IMR-90 (cell line): ENCODE measurements around the gene NEUROD4. TPM values are rescaled to one million over a fixed set of nuclear protein-coding genes. Genes with fewer than 3 reads are reported as not detected.

ENCODE experiments used
- ATAC-seq: fragments of 200-7000 bp; cut with Tn5 transposase; 2 replicates; pipeline ENCODE4 v1.9.1; 2020; ENCODE audit warnings: low read depth, mild to moderate bottlenecking, moderate library complexity
- BruUV-seq: library from RNA; stranded (reverse); fragments of 400-500 nt; replicated peaks from 2 replicates; lab custom pipeline; 2021; lab: Mats Ljungman, UMichigan
- CTCF ChIA-PET: fragments of 300-600 bp; formaldehyde crosslinking; extraction: SDS; loops from one replicate; lab custom pipeline; 2021; ENCODE audit warnings: antibody characterized with exemption; lab: Yijun Ruan, JAX
- POLR2A ChIA-PET: fragments of 300-600 bp; sonication (Branson Sonifier 250); formaldehyde crosslinking; loops from one replicate; lab custom pipeline; 2022; ENCODE audit warnings: antibody characterized with exemption; ENCODE audit not compliant: unreplicated experiment; lab: Charles Lee
- DNase-seq: peaks from one replicate; pipeline ENCODE4 v3.0.0; 2013
- H2AFZ ChIP-seq: replicated peaks from 2 replicates; pipeline ENCODE3; 2013; ENCODE audit warnings: low read length, mild to moderate bottlenecking; ENCODE audit not compliant: poor library complexity
- H2AK5ac ChIP-seq: 2 replicates; pipeline ENCODE4 v1.6.1; 2013; ENCODE audit warnings: low read depth, low read length, inconsistent platforms
- H2AK9ac ChIP-seq: replicated peaks from 2 replicates; pipeline ENCODE3; 2013; ENCODE audit warnings: mild to moderate bottlenecking, low read depth, low read length, moderate library complexity; ENCODE audit not compliant: poor library complexity
- H2BK120ac ChIP-seq: 2 replicates; pipeline ENCODE4 v1.6.1; 2013; ENCODE audit warnings: low read depth, low read length, inconsistent platforms
- H2BK15ac ChIP-seq: 3 replicates; pipeline ENCODE4 v1.6.1; 2013; ENCODE audit warnings: low read depth, low read length, inconsistent platforms
- H2BK20ac ChIP-seq: 2 replicates; pipeline ENCODE4 v1.6.1; 2013; ENCODE audit warnings: low read depth, mild to moderate bottlenecking, inconsistent platforms, low read length, moderate library complexity
- H2BK5ac ChIP-seq: 2 replicates; pipeline ENCODE4 v1.6.1; 2013; ENCODE audit warnings: mild to moderate bottlenecking, low read depth, low read length, inconsistent platforms; ENCODE audit not compliant: poor library complexity, severe bottlenecking
- H3K14ac ChIP-seq: replicated peaks from 2 replicates; pipeline ENCODE4 v1.6.1; 2013; ENCODE audit warnings: low read depth, low read length, inconsistent platforms
- H3K18ac ChIP-seq: 2 replicates; pipeline ENCODE4 v1.6.1; 2013; ENCODE audit warnings: low read depth, low read length, control low read depth
- H3K23ac ChIP-seq: 2 replicates; pipeline ENCODE4 v1.6.1; 2013; ENCODE audit warnings: low read depth, low read length, inconsistent platforms
- H3K27ac ChIP-seq: 2 replicates; pipeline ENCODE4 v1.5.1; 2013; ENCODE audit warnings: mild to moderate bottlenecking, control low read depth, low read length; ENCODE audit not compliant: insufficient read depth
- H3K27me3 ChIP-seq: 2 replicates; pipeline ENCODE4 v1.6.1; 2013; ENCODE audit warnings: low read length; ENCODE audit not compliant: control insufficient read depth, insufficient read depth
- H3K36me3 ChIP-seq: 2 replicates; pipeline ENCODE4 v1.6.1; 2013; ENCODE audit warnings: low read length, mixed read lengths; ENCODE audit not compliant: control insufficient read depth, insufficient read depth
- H3K4ac ChIP-seq: 2 replicates; pipeline ENCODE4 v1.6.1; 2013; ENCODE audit warnings: low read depth, low read length, inconsistent platforms
- H3K4me1 ChIP-seq: 2 replicates; pipeline ENCODE4 v1.6.1; 2013; ENCODE audit warnings: low read length, mixed read lengths; ENCODE audit not compliant: control insufficient read depth, insufficient read depth
- H3K4me2 ChIP-seq: 2 replicates; pipeline ENCODE4 v1.6.1; 2013; ENCODE audit warnings: low read depth, mild to moderate bottlenecking, control low read depth, low read length, moderate library complexity
- H3K4me3 ChIP-seq: 2 replicates; pipeline ENCODE4 v1.5.1; 2013; ENCODE audit warnings: low read depth, mild to moderate bottlenecking, control low read depth, low read length, moderate library complexity; ENCODE audit not compliant: insufficient read depth
- H3K56ac ChIP-seq: 2 replicates; pipeline ENCODE4 v1.6.1; 2013; ENCODE audit warnings: low read length, inconsistent platforms; ENCODE audit not compliant: insufficient read depth; ENCODE audit errors: extremely low read depth
- H3K79me1 ChIP-seq, 2 experiments: 2 replicates each; pipeline ENCODE4 v1.6.1; 2013; ENCODE audit warnings: low read length in 2 of 2, inconsistent platforms in 1 of 2, low read depth in 1 of 2
- H3K9ac ChIP-seq: 2 replicates; pipeline ENCODE4 v1.6.1; 2013; ENCODE audit warnings: low read depth, low read length, control low read depth
- H3K9me1 ChIP-seq: 2 replicates; pipeline ENCODE4 v1.6.1; 2013; ENCODE audit warnings: low read length, inconsistent platforms; ENCODE audit not compliant: insufficient read depth
- H3K9me3 ChIP-seq: 2 replicates; pipeline ENCODE4 v1.6.1; 2013; ENCODE audit warnings: low read length; ENCODE audit not compliant: control insufficient read depth, insufficient read depth
- H4K20me1 ChIP-seq: 2 replicates; pipeline ENCODE4 v1.6.1; 2013; ENCODE audit warnings: low read length, inconsistent platforms; ENCODE audit not compliant: insufficient read depth
- H4K5ac ChIP-seq: 2 replicates; pipeline ENCODE4 v1.6.1; 2013; ENCODE audit warnings: mild to moderate bottlenecking, low read depth, low read length, control low read depth
- H4K8ac ChIP-seq, 2 experiments: 2 replicates each; pipeline ENCODE4 v1.6.1; 2013; ENCODE audit warnings: low read depth in 2 of 2, low read length in 2 of 2, control low read depth in 1 of 2, inconsistent platforms in 1 of 2
- H4K91ac ChIP-seq: 2 replicates; pipeline ENCODE4 v1.6.1; 2013; ENCODE audit warnings: low read depth, low read length, inconsistent platforms; ENCODE audit not compliant: insufficient read depth
- BHLHE40 ChIP-seq: fragments of 150-350 bp; IDR thresholded peaks from 2 replicates; pipeline ENCODE4 v1.6.1; 2016; ENCODE audit warnings: mild to moderate bottlenecking, low read depth, low read length
- CEBPB ChIP-seq: IDR thresholded peaks from 2 replicates; pipeline ENCODE4 v1.6.1; 2012; ENCODE audit warnings: low read depth, low read length, improper control_type of control experiment
- CHD1 ChIP-seq: IDR thresholded peaks from 2 replicates; pipeline ENCODE4 v1.6.1; 2012; ENCODE audit warnings: low read depth, low read length, improper control_type of control experiment
- FOS ChIP-seq: fragments of 150-350 bp; IDR thresholded peaks from 2 replicates; pipeline ENCODE4 v1.6.1; 2016; ENCODE audit warnings: low read depth, low read length
- MAFK ChIP-seq: IDR thresholded peaks from 2 replicates; pipeline ENCODE4 v1.6.1; 2012; ENCODE audit warnings: low read depth, low read length, improper control_type of control experiment
- MAZ ChIP-seq: IDR thresholded peaks from 2 replicates; pipeline ENCODE4 v1.6.1; 2012; ENCODE audit warnings: low read depth, mild to moderate bottlenecking, low read length, improper control_type of control experiment, moderate library complexity, borderline replicate concordance
- NFE2L2 ChIP-seq: fragments of 150-350 bp; IDR thresholded peaks from 2 replicates; pipeline ENCODE4 v1.6.1; 2016; ENCODE audit warnings: low read depth, mild to moderate bottlenecking, low read length
- RAD21 ChIP-seq: IDR thresholded peaks from 2 replicates; pipeline ENCODE4 v1.6.1; 2012; ENCODE audit warnings: low read length, improper control_type of control experiment
- RCOR1 ChIP-seq: IDR thresholded peaks from 2 replicates; pipeline ENCODE4 v1.6.1; 2012; ENCODE audit warnings: mild to moderate bottlenecking, low read length, improper control_type of control experiment; ENCODE audit not compliant: insufficient replicate concordance
- RFX5 ChIP-seq: IDR thresholded peaks from 2 replicates; pipeline ENCODE4 v1.8.0; 2012; ENCODE audit warnings: low read depth, mild to moderate bottlenecking, low read length, moderate library complexity
- SMC3 ChIP-seq: fragments of 150-350 bp; IDR thresholded peaks from 2 replicates; pipeline ENCODE4 v1.6.1; 2016; ENCODE audit warnings: low read depth, mild to moderate bottlenecking, antibody characterized with exemption, low read length, moderate library complexity
- USF2 ChIP-seq: fragments of 150-350 bp; IDR thresholded peaks from 2 replicates; pipeline ENCODE4 v1.6.1; 2017; ENCODE audit warnings: mild to moderate bottlenecking, antibody characterized with exemption, low read length, low read depth
- WGBS, 2 experiments: methylation state at CpG; one replicate each; pipeline versions ENCODE4 v1.1.5 to v1.1.7; 2013; ENCODE audit warnings: missing lambda C conversion rate in 2 of 2; ENCODE audit not compliant: insufficient read length in 1 of 2; ENCODE audit errors: extremely low coverage in 2 of 2; 5-methylcytosine and 5-hydroxymethylcytosine counted together
- dilution Hi-C: fragments of 300-500 bp; cut with HindIII; formaldehyde crosslinking; loops from one replicate; pipeline ENCODE4 v1.14.3; 2018; ENCODE audit warnings: low sequenced_read_pairs; ENCODE audit not compliant: unreplicated experiment
- in situ Hi-C: fragments of 300-500 bp; cut with MboI; formaldehyde crosslinking; loops from 3 replicates; pipeline ENCODE4 v1.14.3; 2019; ENCODE audit warnings: low sequenced_read_pairs, inconsistent platforms, mixed read lengths
- intact Hi-C: fragments of 100-400 bp; cut with micrococcal nuclease; formaldehyde crosslinking; loops from 2 replicates; pipeline ENCODE4 v1.10.0; 2022
- polyA plus RNA-seq, 3 experiments: library from polyadenylated mRNA; depleted of rRNA; stranded (reverse); fragments of >200 nt; gene quantifications; 2 replicates each; pipeline ENCODE4 v1.2.3, GENCODE V29; 2012; ENCODE audit warnings: low replicate concordance in 1 of 3
- total RNA-seq: library from RNA; depleted of rRNA; stranded (reverse); fragments of >200 nt; gene quantifications from 2 replicates; pipeline ENCODE4 v1.2.3, GENCODE V29; 2012
- TF ChIP-seq, protein P1 (sequence below): fragments of 150-350 bp; IDR thresholded peaks from 2 replicates; pipeline ENCODE4 v1.6.1; 2016; ENCODE audit warnings: low read depth, mild to moderate bottlenecking, low read length, moderate library complexity, borderline replicate concordance
- TF ChIP-seq, protein P2 (sequence below): conservative IDR thresholded peaks from 2 replicates; pipeline ENCODE4 v1.5.1; 2012; ENCODE audit warnings: mild to moderate bottlenecking, low read depth, low read length, improper control_type of control experiment

NEUROD4 gene
- total and polyA plus RNA-seq, 2 of the 4 experiments (the other 2 are of a cell fraction): not detected

- H2AK5ac ChIP-seq: no peak overlapping the region
- no peak overlapping the region for H2BK20ac ChIP-seq
- no peak overlapping the region for H2BK5ac ChIP-seq
- no peak overlapping the region for H2BK15ac ChIP-seq
- no peak overlapping the region for H2AFZ ChIP-seq
- H2BK120ac ChIP-seq: no peak overlapping the region
- no peak overlapping the region for H3K4me3 ChIP-seq
- no peak for DNase-seq
- no TSS peak for BruUV-seq
- no peaks in the 10 kb centered on the region for H3K36me3 ChIP-seq
- intact Hi-C loops: loop anchor here (5.0 kb wide), 1 partner anchor 627 kb away; no protein-coding TSS in a partner anchor
- no peak for TF ChIP-seq SMC3
- no peak for TF ChIP-seq USF2
- TF ChIP-seq CEBPB: no peak
- TF ChIP-seq RCOR1: no peak
- no peak for TF ChIP-seq RFX5
- TF ChIP-seq FOS: no peak
- TF ChIP-seq MAFK: no peak
- no peak for TF ChIP-seq RAD21
- no peak for TF ChIP-seq CHD1
- TF ChIP-seq NFE2L2: no peak
- TF ChIP-seq, protein P1, sequence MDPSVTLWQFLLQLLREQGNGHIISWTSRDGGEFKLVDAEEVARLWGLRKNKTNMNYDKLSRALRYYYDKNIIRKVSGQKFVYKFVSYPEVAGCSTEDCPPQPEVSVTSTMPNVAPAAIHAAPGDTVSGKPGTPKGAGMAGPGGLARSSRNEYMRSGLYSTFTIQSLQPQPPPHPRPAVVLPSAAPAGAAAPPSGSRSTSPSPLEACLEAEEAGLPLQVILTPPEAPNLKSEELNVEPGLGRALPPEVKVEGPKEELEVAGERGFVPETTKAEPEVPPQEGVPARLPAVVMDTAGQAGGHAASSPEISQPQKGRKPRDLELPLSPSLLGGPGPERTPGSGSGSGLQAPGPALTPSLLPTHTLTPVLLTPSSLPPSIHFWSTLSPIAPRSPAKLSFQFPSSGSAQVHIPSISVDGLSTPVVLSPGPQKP: no peak
- TF ChIP-seq BHLHE40: no peak
- TF ChIP-seq MAZ: no peak
- TF ChIP-seq, protein P2, sequence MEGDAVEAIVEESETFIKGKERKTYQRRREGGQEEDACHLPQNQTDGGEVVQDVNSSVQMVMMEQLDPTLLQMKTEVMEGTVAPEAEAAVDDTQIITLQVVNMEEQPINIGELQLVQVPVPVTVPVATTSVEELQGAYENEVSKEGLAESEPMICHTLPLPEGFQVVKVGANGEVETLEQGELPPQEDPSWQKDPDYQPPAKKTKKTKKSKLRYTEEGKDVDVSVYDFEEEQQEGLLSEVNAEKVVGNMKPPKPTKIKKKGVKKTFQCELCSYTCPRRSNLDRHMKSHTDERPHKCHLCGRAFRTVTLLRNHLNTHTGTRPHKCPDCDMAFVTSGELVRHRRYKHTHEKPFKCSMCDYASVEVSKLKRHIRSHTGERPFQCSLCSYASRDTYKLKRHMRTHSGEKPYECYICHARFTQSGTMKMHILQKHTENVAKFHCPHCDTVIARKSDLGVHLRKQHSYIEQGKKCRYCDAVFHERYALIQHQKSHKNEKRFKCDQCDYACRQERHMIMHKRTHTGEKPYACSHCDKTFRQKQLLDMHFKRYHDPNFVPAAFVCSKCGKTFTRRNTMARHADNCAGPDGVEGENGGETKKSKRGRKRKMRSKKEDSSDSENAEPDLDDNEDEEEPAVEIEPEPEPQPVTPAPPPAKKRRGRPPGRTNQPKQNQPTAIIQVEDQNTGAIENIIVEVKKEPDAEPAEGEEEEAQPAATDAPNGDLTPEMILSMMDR: no peak
- no peak overlapping the region for H3K14ac ChIP-seq
- ATAC-seq: no peak
- no peak overlapping the region for H2AK9ac ChIP-seq
- H3K23ac ChIP-seq: no peak overlapping the region
- no peak overlapping the region for H3K4me2 ChIP-seq
- no peak overlapping the region for H4K8ac ChIP-seq
- CTCF ChIA-PET: no interaction called here
- no peak overlapping the region for H4K5ac ChIP-seq
- in situ Hi-C loops: loop anchor here (5.0 kb wide), 1 partner anchor 82 kb away; no protein-coding TSS in a partner anchor
- H3K56ac ChIP-seq: no peak overlapping the region
- H4K20me1 ChIP-seq: no peaks in the 10 kb centered on the region
- POLR2A ChIA-PET: no interaction called here
- no peaks in the 10 kb centered on the region for H3K9me3 ChIP-seq
- H3K4ac ChIP-seq: no peak overlapping the region
- no CpG with 5 or more reads among the region's 1 CpG for WGBS, 2 experiments
- no peaks in the 10 kb centered on the region for H3K79me1 ChIP-seq
- no peak overlapping the region for H3K9ac ChIP-seq
- no peak overlapping the region for H4K91ac ChIP-seq
- no peak overlapping the region for H3K18ac ChIP-seq
- H3K9me1 ChIP-seq: no peaks in the 10 kb centered on the region
- dilution Hi-C loops: no loop called here
- peaks cover 1% of the 10 kb centered on the region; the same call in 1 of the 2 replicates for H3K27me3 ChIP-seq
- no peaks in the 10 kb centered on the region for H3K4me1 ChIP-seq
- no peak overlapping the region for H3K27ac ChIP-seq
Measured at GRCh38 chr12:54989829-54990228, 29.9 kb upstream of the NEUROD4 start.
